Skeletal muscle tissue (tissue), 5 donors: ENCODE measurements around the gene RAB3GAP2. TPM values are rescaled to one million over a fixed set of nuclear protein-coding genes. Genes with fewer than 3 reads are reported as not detected.
"Not testable (repeated sequence)": the region's sequence is repeated elsewhere in the genome, so short reads cannot be mapped to it uniquely, and the experiment has no call there.

Experiments
- H3K27ac ChIP-seq: one replicate; pipeline ENCODE4 v1.7.0; 2013; ENCODE audit warnings: mild to moderate bottlenecking, low read depth, low read length, inconsistent platforms
- H3K27me3 ChIP-seq, 3 donors: one replicate each; pipeline ENCODE4 v1.7.0; 2013; ENCODE audit warnings: low read length in 3 of 3; ENCODE audit not compliant: control insufficient read depth in 3 of 3, insufficient read depth in 3 of 3
- H3K36me3 ChIP-seq, 3 donors: one replicate each; pipeline ENCODE4 v1.7.0; 2013; ENCODE audit warnings: low read length in 3 of 3; ENCODE audit not compliant: control insufficient read depth in 3 of 3, insufficient read depth in 3 of 3
- H3K4me1 ChIP-seq, 3 donors: one replicate each; pipeline ENCODE4 v1.7.0; 2013; ENCODE audit warnings: low read length in 3 of 3, mild to moderate bottlenecking in 3 of 3; ENCODE audit not compliant: control insufficient read depth in 3 of 3, insufficient read depth in 3 of 3
- H3K4me3 ChIP-seq, 3 donors: one replicate each; pipeline ENCODE4 v1.7.0; 2013; ENCODE audit warnings: low read length in 3 of 3
- H3K9ac ChIP-seq, 3 donors: one replicate each; pipeline ENCODE4 v1.7.0; 2013; ENCODE audit warnings: low read length in 3 of 3, mild to moderate bottlenecking in 3 of 3, moderate library complexity in 2 of 3, low read depth in 1 of 3
- H3K9me3 ChIP-seq, 3 donors: one replicate each; pipeline ENCODE4 v1.7.0; 2013; ENCODE audit warnings: low read length in 3 of 3; ENCODE audit not compliant: control insufficient read depth in 3 of 3
- small RNA-seq: library from RNA; depleted of rRNA; stranded (forward); fragments of <200 nt; gene quantifications from one replicate; pipeline ENCODE3, GENCODE V24; 2014
- total RNA-seq: library from RNA; depleted of rRNA; stranded (reverse); fragments of >200 nt; gene quantifications from one replicate; pipeline ENCODE4 v1.2.3, GENCODE V29; 2014
- donor health status: Osteomylitis.

Gene RAB3GAP2
- total RNA-seq, 1 donor from 2014 or later = 23.0 TPM

DNA sequence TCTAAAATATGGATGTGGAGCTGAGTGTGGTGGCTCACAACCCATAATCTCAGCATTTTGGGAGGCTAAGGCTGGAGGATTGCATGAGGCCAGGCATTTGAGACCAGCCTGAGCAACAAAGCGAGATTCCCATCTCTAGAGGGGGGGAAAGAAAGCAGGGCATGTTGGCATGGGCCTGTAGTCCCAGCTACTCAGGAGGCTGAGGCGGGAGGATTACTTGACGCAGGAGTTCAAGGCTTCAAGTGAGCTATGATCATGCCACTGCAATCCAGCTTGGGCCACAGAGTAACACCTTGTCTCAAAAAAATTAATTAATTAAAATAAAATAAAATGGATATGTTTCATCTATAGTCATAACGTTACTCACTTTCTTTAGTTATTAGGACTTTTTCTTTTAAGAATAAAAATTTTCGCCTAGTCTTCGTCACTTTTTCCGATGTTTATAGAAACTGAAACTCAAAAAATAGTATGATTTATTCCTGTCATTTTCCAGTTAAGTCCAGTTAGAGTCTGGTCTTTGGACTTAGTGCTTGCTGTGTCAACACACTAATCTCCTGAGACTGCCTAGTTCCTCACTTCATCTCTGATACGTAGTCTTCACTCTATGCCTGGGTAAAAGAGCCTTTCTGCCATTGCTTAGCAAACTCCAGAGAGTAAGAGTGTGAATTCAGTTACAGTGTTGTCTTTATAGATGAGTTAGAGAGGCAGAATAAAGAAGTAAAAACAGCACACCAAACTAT, 150.3 kb downstream of the RAB3GAP2 start:
- H3K4me1 ChIP-seq = no peaks in the 10 kb centered on the region
- H3K36me3 ChIP-seq = peaks cover 2 to 14% (median 3%) of the 10 kb centered on the region in 3 donors
- no peaks in the 10 kb centered on the region for H3K9me3 ChIP-seq
- H3K27me3 ChIP-seq = no peaks in the 10 kb centered on the region
- no peak overlapping the region for H3K4me3 ChIP-seq
- H3K27ac ChIP-seq = no peak overlapping the region
- no peak overlapping the region for H3K9ac ChIP-seq

- Histone ChIP-seq H3K9me3 (no peaks in the 10 kb centered on the region), H3K4me3 (no peak overlapping the region), H3K9ac (no peak overlapping the region), H3K27me3 (no peaks in the 10 kb centered on the region), H3K4me1 (no peaks in the 10 kb centered on the region), H3K27ac (no peak overlapping the region), H3K36me3 (peaks cover 5 to 24% (median 10%) of the 10 kb centered on the region in 3 donors)
Measured at GRCh38 chr1:220119043-220119512, 153.2 kb downstream of the RAB3GAP2 start.

GRCh38 chr1:220113136-220113695, 159.0 kb downstream of the RAB3GAP2 start:
- Histone ChIP-seq H3K27me3 (no peaks in the 10 kb centered on the region), H3K4me3 (no peak overlapping the region), H3K9ac (no peak overlapping the region), H3K36me3 (peaks cover 7 to 37% (median 37%) of the 10 kb centered on the region in 3 donors), H3K27ac (no peak overlapping the region), H3K4me1 (no peaks in the 10 kb centered on the region), H3K9me3 (no peaks in the 10 kb centered on the region)

DNA sequence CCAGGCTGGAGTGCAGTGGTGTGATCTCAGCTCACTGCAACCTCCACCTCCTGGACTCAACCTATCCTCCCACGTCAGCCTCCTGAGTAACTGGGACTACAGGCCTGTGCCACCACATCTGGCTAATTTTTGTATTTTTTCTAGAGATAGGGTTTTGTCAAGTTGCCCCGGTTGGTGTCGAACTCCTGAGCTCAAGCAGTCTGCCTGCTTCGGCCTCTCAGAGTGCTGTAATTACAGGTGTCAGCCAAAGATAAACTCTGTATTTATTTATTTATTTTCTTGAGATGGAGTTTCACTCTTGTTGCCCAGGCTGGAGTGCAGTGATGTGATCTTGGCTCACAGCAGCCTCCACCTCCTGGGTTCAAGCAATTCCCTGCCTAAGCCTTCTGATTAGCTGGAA, 159.7 kb downstream of the RAB3GAP2 start:
- H3K27ac ChIP-seq, H3K4me3 ChIP-seq, H3K9ac ChIP-seq, H3K4me1 ChIP-seq, H3K27me3 ChIP-seq, H3K9me3 ChIP-seq: not testable (repeated sequence)
- H3K36me3 ChIP-seq = peaks cover 6 to 41% (median 39%) of the 10 kb centered on the region in 3 donors

GRCh38 chr1:220110473-220110872, 161.8 kb downstream of the RAB3GAP2 start:
- peaks cover 13 to 49% (median 41%) of the 10 kb centered on the region in 3 donors for H3K36me3 ChIP-seq
- H3K27me3 ChIP-seq, H3K27ac ChIP-seq, H3K9ac ChIP-seq, H3K4me3 ChIP-seq, H3K9me3 ChIP-seq, H3K4me1 ChIP-seq: not testable (repeated sequence)

DNA sequence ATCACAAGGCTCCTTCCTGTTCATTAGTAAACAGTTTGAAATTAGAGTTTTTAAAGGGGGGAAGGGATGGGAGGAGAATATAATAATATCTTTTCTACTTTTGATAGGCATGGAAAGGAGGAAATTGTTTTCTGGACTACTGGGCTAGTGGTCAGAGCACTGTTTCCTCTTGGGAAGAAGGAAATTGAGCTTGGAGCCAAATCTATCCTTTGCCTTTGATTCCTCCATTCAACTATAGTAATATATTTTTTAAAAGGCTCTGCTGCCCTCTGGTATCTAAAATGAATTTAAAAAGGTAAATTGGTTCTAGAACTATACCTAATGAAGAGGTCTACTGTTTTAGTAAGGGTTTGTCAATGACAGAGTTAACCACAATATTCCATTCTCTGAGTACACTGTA, 172.4 kb downstream of the RAB3GAP2 start:
- H3K36me3 ChIP-seq = peaks cover 13 to 34% (median 32%) of the 10 kb centered on the region in 3 donors
- H3K4me1 ChIP-seq = peaks cover 2 to 7% (median 6%) of the 10 kb centered on the region in 3 donors
- H3K27ac ChIP-seq = no peak overlapping the region
- no peak overlapping the region for H3K4me3 ChIP-seq
- no peak overlapping the region for H3K9ac ChIP-seq
- H3K27me3 ChIP-seq = no peaks in the 10 kb centered on the region
- no peaks in the 10 kb centered on the region for H3K9me3 ChIP-seq

Small RNA genes within 50 kb of the gene (small RNA-seq; reads per million reads assigned to genes)
- 1.1 reads per million, percentile 79 among the genes with 10 or more reads in this experiment for gene MIR194-1
- gene MIR215 = 18.7 reads per million, percentile 93 among the genes with 10 or more reads in this experiment
- gene MIR664A = not detected
- gene SNORA36B = 0.14 reads per million

Other genes starting within 250 kb of the RAB3GAP2 start
- gene EPRS1, start 225.9 kb downstream of the RAB3GAP2 start, total RNA-seq = 88.2 TPM
- 18.8 TPM for gene BPNT1, start 182.7 kb downstream of the RAB3GAP2 start, total RNA-seq
- 78.3 TPM for gene IARS2, start 178.3 kb downstream of the RAB3GAP2 start, total RNA-seq